Esophagus muscularis mucosa (tissue), 4 donors: ENCODE results near the gene COMMD7. TPM values are rescaled to one million over a fixed set of nuclear protein-coding genes. Genes with fewer than 3 reads are reported as not detected.

Source experiments
- DNase-seq: peaks from one replicate; pipeline ENCODE4 v3.0.0-alpha.2; 2017; ENCODE audit errors: extremely low spot score
- H3K27ac ChIP-seq, 4 donors: fragments of 200-600 bp; sonication (generic); replicated peaks in 1 of 4; 1 replicate in 3 of 4; 2 replicates in 1 of 4; pipeline ENCODE4 v1.5.1; 2016 to 2019; ENCODE audit warnings: mild to moderate bottlenecking in 1 of 4
- H3K27me3 ChIP-seq, 4 donors: fragments of 200-600 bp; sonication (generic); one replicate each; pipeline versions ENCODE4 v1.5.1 to v1.6.0; 2016 to 2019
- H3K36me3 ChIP-seq, 4 donors: fragments of 200-600 bp; sonication (generic); one replicate each; pipeline ENCODE4 v1.5.1; 2016 to 2019
- H3K4me1 ChIP-seq, 4 donors: fragments of 200-600 bp; sonication (generic); one replicate each; pipeline ENCODE4 v1.5.1; 2016 to 2019
- H3K4me3 ChIP-seq, 4 donors: fragments of 200-600 bp; sonication (generic); 1 replicate in 2 of 4; 2 replicates in 2 of 4; pipeline ENCODE4 v1.5.1; 2016 to 2019; ENCODE audit warnings: mild to moderate bottlenecking in 4 of 4, moderate library complexity in 1 of 4
- H3K9me3 ChIP-seq, 4 donors: fragments of 200-600 bp; sonication (generic); 1 replicate in 3 of 4; 2 replicates in 1 of 4; pipeline ENCODE4 v1.5.1; 2016 to 2019
- CTCF ChIP-seq, 3 experiments: fragments of 200-600 bp in 2 of 3; fragments of 450-650 bp in 1 of 3; sonication (generic) in 2 of 3; IDR thresholded peaks; one replicate each; pipeline ENCODE4 v1.5.1; 2017 to 2019; ENCODE audit warnings: antibody characterized with exemption in 3 of 3, mild to moderate bottlenecking in 2 of 3, moderate library complexity in 1 of 3
- EP300 ChIP-seq: sonication (generic); formaldehyde crosslinking; IDR thresholded peaks from one replicate; pipeline ENCODE4 v1.6.1; 2017; ENCODE audit warnings: antibody characterized with exemption
- POLR2A ChIP-seq: fragments of 450-650 bp; IDR thresholded peaks from one replicate; pipeline ENCODE4 v1.6.1; 2017; ENCODE audit warnings: antibody characterized with exemption, moderate library complexity, mild to moderate bottlenecking, low read depth
- POLR2AphosphoS5 ChIP-seq, 2 donors: sonication (generic); formaldehyde crosslinking; IDR thresholded peaks; one replicate each; pipeline ENCODE4 v1.6.1; 2017; ENCODE audit warnings: antibody characterized with exemption in 2 of 2
- WGBS: methylation state at CpG from one replicate; pipeline ENCODE4 v1.1.5; 2018; 5-methylcytosine and 5-hydroxymethylcytosine counted together
- intact Hi-C: fragments of 100-400 bp; cut with DNase I; formaldehyde crosslinking; loops from one replicate; pipeline ENCODE4 v1.15.1; 2023
- total RNA-seq, 4 donors: library from RNA; depleted of rRNA; stranded (reverse); fragments of >200 nt; gene quantifications; one replicate each; pipeline versions ENCODE4 v1.1.0 to v1.2.1, GENCODE V29; 2016

Gene COMMD7
- total RNA-seq, 4 donors from 2014 or later, result 24.5 to 35.2 (median 30.9) TPM

DNA sequence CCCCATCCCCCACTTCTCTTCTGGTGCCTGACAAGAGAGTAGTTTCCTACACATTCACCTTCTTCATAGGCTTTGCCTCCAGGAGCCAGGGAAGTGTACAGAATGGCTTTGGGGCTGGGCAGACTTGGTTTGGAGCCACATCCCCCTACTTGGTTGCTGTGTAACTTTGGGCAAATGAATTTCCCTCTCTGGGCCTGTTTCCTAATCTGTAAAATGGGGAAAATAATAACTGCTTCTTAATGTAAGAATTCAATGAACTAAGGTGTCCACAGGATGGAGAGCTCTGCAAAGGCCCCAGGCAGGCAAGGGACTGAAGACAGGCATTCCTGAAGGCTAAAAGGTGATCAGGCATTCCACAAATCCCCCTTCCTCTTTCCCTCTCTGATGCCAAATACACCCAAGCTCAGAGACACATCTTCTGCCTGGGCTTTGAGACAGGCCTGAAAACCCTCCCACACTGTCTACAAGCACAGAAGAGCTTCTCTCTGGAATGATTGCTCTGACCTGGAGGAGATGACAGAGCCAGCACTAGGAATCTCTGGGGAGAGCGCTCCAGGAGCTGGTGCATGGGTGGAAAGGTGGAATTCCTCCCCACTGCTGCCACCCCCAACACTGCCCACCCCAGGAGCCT, 62.6 kb downstream of the COMMD7 start:
- peaks cover 0 to 15% (median 4%) of the 10 kb centered on the region in 4 donors for H3K4me1 ChIP-seq
- DNase-seq, result no peak
- H3K27me3 ChIP-seq, result no peaks in the 10 kb centered on the region
- no peaks in the 10 kb centered on the region for H3K9me3 ChIP-seq
- WGBS, result 100% methylated on average over 1 of the region's 1 CpG
- TF ChIP-seq POLR2AphosphoS5 (IDR thresholded peaks at IDR 0.05), result no peak
- no peak for TF ChIP-seq POLR2A
- no peak for TF ChIP-seq EP300
- TF ChIP-seq CTCF (IDR thresholded peaks at IDR 0.05), result no peak
- intact Hi-C loops, result no loop called here
- no peak overlapping the region for H3K27ac ChIP-seq
- H3K4me3 ChIP-seq, result no peak overlapping the region
- no peaks in the 10 kb centered on the region for H3K36me3 ChIP-seq

- Histone ChIP-seq H3K36me3 (no peaks in the 10 kb centered on the region), H3K9me3 (no peaks in the 10 kb centered on the region), H3K4me1 (peaks cover 0 to 11% (median 2%) of the 10 kb centered on the region in 4 donors), H3K4me3 (no peak overlapping the region), H3K27me3 (no peaks in the 10 kb centered on the region), H3K27ac (no peak overlapping the region)
- TF ChIP-seq EP300 (no peak), POLR2AphosphoS5 (IDR thresholded peaks at IDR 0.05) (no peak), POLR2A (no peak)
- DNase-seq, result no peak
- intact Hi-C loops, result no loop called here
- 74% methylated on average over 6 of the region's 6 CpGs for WGBS
These were observed 64.3 kb downstream of the COMMD7 start for GRCh38 chr20:32678948-32679347.

- Histone ChIP-seq H3K36me3 (no peaks in the 10 kb centered on the region), H3K27me3 (no peaks in the 10 kb centered on the region), H3K4me1 (peaks cover 0 to 7% (median 2%) of the 10 kb centered on the region in 4 donors), H3K4me3 (no peak overlapping the region), H3K27ac (no peak overlapping the region), H3K9me3 (no peaks in the 10 kb centered on the region)
- DNase-seq, result no peak
- TF ChIP-seq EP300 (no peak), POLR2A (no peak), POLR2AphosphoS5 (IDR thresholded peaks at IDR 0.05) (no peak), CTCF (IDR thresholded peaks at IDR 0.05) (no peak)
- intact Hi-C loops, result no loop called here
- WGBS, result 85% methylated on average over 13 of the region's 13 CpGs
These were observed 67.9 kb downstream of the COMMD7 start for GRCh38 chr20:32675223-32675975.

- Histone ChIP-seq H3K4me1 (peaks cover 0 to 7% (median 2%) of the 10 kb centered on the region in 4 donors), H3K27ac (no peak overlapping the region), H3K27me3 (no peaks in the 10 kb centered on the region), H3K9me3 (no peaks in the 10 kb centered on the region), H3K4me3 (no peak overlapping the region), H3K36me3 (no peaks in the 10 kb centered on the region)
- intact Hi-C loops, result loop anchor here (5.0 kb wide), 1 partner anchor 103 kb away; no protein-coding TSS in a partner anchor
- no peak for DNase-seq
- 55% methylated on average over 5 of the region's 5 CpGs for WGBS
- TF ChIP-seq POLR2A (no peak), POLR2AphosphoS5 (IDR thresholded peaks at IDR 0.05) (no peak), CTCF (IDR thresholded peaks at IDR 0.05) (peak; percentile 38 to 55 (median 39))
These were observed 68.9 kb downstream of the COMMD7 start for GRCh38 chr20:32674362-32674789.
